ENCODE data around the gene NXPH3. TPM values are rescaled to one million over a fixed set of nuclear protein-coding genes. Genes with fewer than 3 reads are reported as not detected.

Gene NXPH3
- polyA plus RNA-seq, 1 experiment, result 0.27 TPM

- Histone ChIP-seq H3K27ac (ENCODE audit: low read depth, low read length) (no peak overlapping the region), H3K27me3 (ENCODE audit: control insufficient read depth, insufficient read depth, low read length) (no peaks in the 10 kb centered on the region), H3K9me3 (ENCODE audit: control insufficient read depth, insufficient read depth, low read length) (no peaks in the 10 kb centered on the region), H3K4me3 (ENCODE audit: low read depth, low read length) (no peak overlapping the region)
- no peak for DNase-seq (ENCODE audit: low read depth, low spot score)
- TF ChIP-seq CTCF (IDR thresholded peaks at IDR 0.05; ENCODE audit: low read depth, low read length), result peak; percentile 13; the same call in 1 of the 2 replicates
- ChIA-PET POLR2A (no interaction called here), CTCF (interaction anchor here (0.8 kb wide), 1 partner anchor 74 kb away, joined by 11 read pairs; no protein-coding TSS in a partner anchor)
Measured at GRCh38 chr17:49603720-49604119, 28.0 kb downstream of the NXPH3 start.

- Histone ChIP-seq H3K27ac (ENCODE audit: low read depth, low read length) (no peak overlapping the region), H3K9me3 (ENCODE audit: control insufficient read depth, insufficient read depth, low read length) (no peaks in the 10 kb centered on the region), H3K27me3 (ENCODE audit: control insufficient read depth, insufficient read depth, low read length) (no peaks in the 10 kb centered on the region), H3K4me3 (ENCODE audit: low read depth, low read length) (no peak overlapping the region)
- CTCF ChIA-PET, result no interaction called here
- no peak for TF ChIP-seq CTCF (IDR thresholded peaks at IDR 0.05; ENCODE audit: low read depth, low read length)
- POLR2A ChIA-PET, result no interaction called here
- no peak for DNase-seq (ENCODE audit: low read depth, low spot score)
Measured at GRCh38 chr17:49604314-49604869, 28.7 kb downstream of the NXPH3 start.

GRCh38 chr17:49610883-49611584 lies 35.4 kb downstream of the NXPH3 start:
- no peak overlapping the region for H3K4me3 ChIP-seq (ENCODE audit: low read depth, low read length)
- TF ChIP-seq CTCF (IDR thresholded peaks at IDR 0.05; ENCODE audit: low read depth, low read length), result no peak
- CTCF ChIA-PET, result no interaction called here
- H3K9me3 ChIP-seq (ENCODE audit: control insufficient read depth, insufficient read depth, low read length), result no peaks in the 10 kb centered on the region
- H3K27me3 ChIP-seq (ENCODE audit: control insufficient read depth, insufficient read depth, low read length), result no peaks in the 10 kb centered on the region
- POLR2A ChIA-PET, result interaction anchor here (0.6 kb wide), 1 partner anchor 1597 kb away, joined by 3 read pairs; no protein-coding TSS in a partner anchor
- no peak overlapping the region for H3K27ac ChIP-seq (ENCODE audit: low read depth, low read length)
- DNase-seq (ENCODE audit: low read depth, low spot score), result no peak

GRCh38 chr17:49612726-49613125 lies 37.1 kb downstream of the NXPH3 start:
- DNase-seq (ENCODE audit: low read depth, low spot score), result no peak
- Histone ChIP-seq H3K9me3 (ENCODE audit: control insufficient read depth, insufficient read depth, low read length) (no peaks in the 10 kb centered on the region), H3K4me3 (ENCODE audit: low read depth, low read length) (no peak overlapping the region), H3K27me3 (ENCODE audit: control insufficient read depth, insufficient read depth, low read length) (no peaks in the 10 kb centered on the region), H3K27ac (ENCODE audit: low read depth, low read length) (no peak overlapping the region)
- CTCF ChIA-PET, result interaction anchor here (0.6 kb wide), 1 partner anchor 97 kb away, joined by 4 read pairs; no protein-coding TSS in a partner anchor
- TF ChIP-seq CTCF (IDR thresholded peaks at IDR 0.05; ENCODE audit: low read depth, low read length), result no peak
- POLR2A ChIA-PET, result no interaction called here

- Histone ChIP-seq H3K27ac (ENCODE audit: low read depth, low read length) (no peak overlapping the region), H3K4me3 (ENCODE audit: low read depth, low read length) (no peak overlapping the region), H3K27me3 (ENCODE audit: control insufficient read depth, insufficient read depth, low read length) (no peaks in the 10 kb centered on the region), H3K9me3 (ENCODE audit: control insufficient read depth, insufficient read depth, low read length) (no peaks in the 10 kb centered on the region)
- ChIA-PET CTCF (interaction anchor here (0.6 kb wide), 1 partner anchor 97 kb away, joined by 4 read pairs; no protein-coding TSS in a partner anchor), POLR2A (no interaction called here)
- DNase-seq (ENCODE audit: low read depth, low spot score), result no peak
- no peak for TF ChIP-seq CTCF (IDR thresholded peaks at IDR 0.05; ENCODE audit: low read depth, low read length)
Measured at GRCh38 chr17:49613182-49613800, 37.6 kb downstream of the NXPH3 start.
